ENCODE data around the gene APLP2.
"Not testable (repeated sequence)": the region's sequence is repeated elsewhere in the genome, so short reads cannot be mapped to it uniquely, and the experiment has no call there.

APLP2 gene

DNA sequence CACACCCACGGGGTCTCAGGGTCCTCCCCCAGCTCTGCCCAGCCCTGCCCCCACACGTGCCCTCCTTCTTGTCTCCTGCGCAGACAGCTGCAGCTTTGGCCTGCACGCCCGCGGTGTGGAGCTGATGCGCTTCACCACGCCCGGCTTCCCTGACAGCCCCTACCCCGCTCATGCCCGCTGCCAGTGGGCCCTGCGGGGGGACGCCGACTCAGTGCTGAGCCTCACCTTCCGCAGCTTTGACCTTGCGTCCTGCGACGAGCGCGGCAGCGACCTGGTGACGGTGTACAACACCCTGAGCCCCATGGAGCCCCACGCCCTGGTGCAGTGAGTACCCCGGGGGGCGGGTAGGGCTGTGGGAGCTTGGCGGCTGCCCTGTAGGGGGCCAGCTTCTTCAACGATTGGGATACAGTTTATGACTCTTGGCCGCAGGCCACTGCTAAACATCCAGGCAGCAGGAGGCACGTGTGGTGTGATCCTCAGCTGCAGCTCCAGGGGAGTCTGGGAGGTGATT is 120.7 kb downstream of the APLP2 start:
- no peak for DNase-seq (ENCODE audit: low read depth in 4 of 4, low spot score in 1 of 4)

DNA sequence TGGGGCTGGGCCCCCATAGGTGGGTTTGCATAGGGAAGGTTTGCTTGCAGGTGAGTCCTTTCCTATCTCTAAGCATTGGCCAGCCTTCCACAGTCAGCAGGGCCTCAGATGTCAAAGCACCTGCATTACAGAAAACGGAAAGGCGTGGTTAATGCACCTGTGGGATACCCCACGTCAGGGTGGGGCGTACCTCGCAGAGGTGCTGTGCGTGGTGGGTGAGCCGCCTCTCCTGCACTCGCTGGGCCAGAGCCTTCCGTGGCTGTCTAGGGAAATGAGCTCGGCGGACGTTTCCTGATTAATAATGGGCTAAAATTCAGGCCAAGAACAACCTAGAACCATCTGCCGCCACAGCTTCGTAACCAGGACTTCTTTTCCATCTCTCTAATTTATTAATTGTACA is 122.2 kb downstream of the APLP2 start:
- no peak for DNase-seq (ENCODE audit: low read depth in 4 of 4, low spot score in 1 of 4)

DNA sequence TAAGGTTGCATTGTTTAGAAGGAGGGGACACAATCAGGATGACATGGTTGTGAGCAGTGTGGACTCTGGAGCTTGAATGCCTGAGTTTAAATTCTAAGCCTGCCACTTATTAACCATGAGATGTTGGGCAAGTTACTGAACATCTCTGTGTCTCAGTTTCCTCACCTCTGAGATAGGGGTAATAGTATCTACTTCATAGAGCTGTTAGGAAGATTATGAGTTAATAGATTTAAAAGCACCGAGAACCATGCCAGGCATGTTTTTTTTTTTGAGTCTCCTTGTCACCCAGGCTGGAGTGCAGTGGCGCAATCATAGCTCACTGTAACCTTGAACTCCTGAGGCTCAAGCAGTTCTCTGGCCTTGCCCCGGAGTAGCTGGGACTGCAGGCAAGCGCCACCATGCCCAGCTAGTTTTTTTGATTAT is 123.2 kb downstream of the APLP2 start:
- no peak for DNase-seq (ENCODE audit: low read depth in 4 of 4, low spot score in 1 of 4)

DNA sequence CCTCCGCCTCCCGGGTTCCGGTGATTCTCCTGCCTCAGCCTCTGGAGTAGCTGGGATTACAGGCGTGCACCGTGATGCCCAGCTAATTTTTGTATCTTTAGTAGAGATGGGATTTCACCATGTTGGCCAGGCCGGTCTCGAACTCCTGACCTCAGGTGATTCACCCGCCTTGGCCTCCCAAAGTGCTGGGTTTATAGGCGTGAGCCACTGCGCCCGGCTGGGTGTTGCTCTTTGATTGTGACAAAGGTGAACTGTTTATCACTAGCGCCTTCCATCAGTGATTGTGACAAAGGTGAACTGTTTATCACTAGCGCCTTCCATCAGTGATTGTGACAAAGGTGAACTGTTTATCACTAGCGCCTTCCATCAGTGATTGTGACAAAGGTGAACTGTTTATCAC is 123.9 kb downstream of the APLP2 start:
- not testable (repeated sequence) for DNase-seq (ENCODE audit: low read depth in 4 of 4, low spot score in 1 of 4)

All from stimulated activated CD4-positive, alpha-beta T cell treated with anti-CD3 and anti-CD28 coated beads, Interleukin-1b, Interleukin-23, amount 100 ng/mL, for 24 hours (primary cell).